ENCODE results near the gene SPP2. TPM values are rescaled to one million over a fixed set of nuclear protein-coding genes. Genes with fewer than 3 reads are reported as not detected.

SPP2 gene
- total RNA-seq (2014; rRNA removed; shearing (Covaris generic)): not detected in 2 replicates
- not detected in 2 replicates for polyA plus RNA-seq (2015; cell fraction: cytosol; rRNA removed)
- polyA plus RNA-seq (2015; cell fraction: nucleus; rRNA removed): not detected in 2 replicates

GRCh38 chr2:234050455-234051135 lies at the start of gene SPP2:
TSS of gene SPP2 (plus strand) at chr2:234050702. CDS start at chr2:234050787, 85 bp downstream.
- in situ Hi-C loops (cut with HindIII; ENCODE audit: low pct_unique_long_range_greater_than_20kb, low sequenced_read_pairs): no loop called here
- DNase-seq (ENCODE audit: low read depth, low spot score): no peak

GRCh38 chr2:234001380-234002160 lies 48.9 kb upstream of the SPP2 start:
- no peak for DNase-seq (ENCODE audit: low read depth, low spot score)
- in situ Hi-C loops (cut with HindIII; ENCODE audit: low pct_unique_long_range_greater_than_20kb, low sequenced_read_pairs): no loop called here

- no peak for DNase-seq (ENCODE audit: low read depth, low spot score)
- in situ Hi-C loops (cut with HindIII; ENCODE audit: low pct_unique_long_range_greater_than_20kb, low sequenced_read_pairs): no loop called here
Observed at GRCh38 chr2:234002281-234002680, 48.2 kb upstream of the SPP2 start.

- in situ Hi-C loops (cut with HindIII; ENCODE audit: low pct_unique_long_range_greater_than_20kb, low sequenced_read_pairs): no loop called here
- peak; percentile 79 for DNase-seq (ENCODE audit: low read depth, low spot score)
Observed at GRCh38 chr2:234003972-234004617, 46.4 kb upstream of the SPP2 start.

- no peak for DNase-seq (ENCODE audit: low read depth, low spot score)
- in situ Hi-C loops (cut with HindIII; ENCODE audit: low pct_unique_long_range_greater_than_20kb, low sequenced_read_pairs): no loop called here
Observed at GRCh38 chr2:234005126-234005525, 45.4 kb upstream of the SPP2 start.

- no peak for DNase-seq (ENCODE audit: low read depth, low spot score)
- in situ Hi-C loops (cut with HindIII; ENCODE audit: low pct_unique_long_range_greater_than_20kb, low sequenced_read_pairs): no loop called here
Observed at GRCh38 chr2:234006501-234006900, 44.0 kb upstream of the SPP2 start.

GRCh38 chr2:234014427-234014826 lies 36.1 kb upstream of the SPP2 start:
- DNase-seq (ENCODE audit: low read depth, low spot score): no peak
- in situ Hi-C loops (cut with HindIII; ENCODE audit: low pct_unique_long_range_greater_than_20kb, low sequenced_read_pairs): no loop called here

GRCh38 chr2:234015861-234016260 lies 34.6 kb upstream of the SPP2 start:
- in situ Hi-C loops (cut with HindIII; ENCODE audit: low pct_unique_long_range_greater_than_20kb, low sequenced_read_pairs): no loop called here
- DNase-seq (ENCODE audit: low read depth, low spot score): no peak

- in situ Hi-C loops (cut with HindIII; ENCODE audit: low pct_unique_long_range_greater_than_20kb, low sequenced_read_pairs): no loop called here
- DNase-seq (ENCODE audit: low read depth, low spot score): no peak
Observed at GRCh38 chr2:234019896-234020295, 30.6 kb upstream of the SPP2 start.

GRCh38 chr2:234020332-234020731 lies 30.2 kb upstream of the SPP2 start:
- in situ Hi-C loops (cut with HindIII; ENCODE audit: low pct_unique_long_range_greater_than_20kb, low sequenced_read_pairs): no loop called here
- no peak for DNase-seq (ENCODE audit: low read depth, low spot score)

- in situ Hi-C loops (cut with HindIII; ENCODE audit: low pct_unique_long_range_greater_than_20kb, low sequenced_read_pairs): no loop called here
Observed at GRCh38 chr2:234022424-234022823, 28.1 kb upstream of the SPP2 start.

GRCh38 chr2:234024304-234024703 lies 26.2 kb upstream of the SPP2 start:
- in situ Hi-C loops (cut with HindIII; ENCODE audit: low pct_unique_long_range_greater_than_20kb, low sequenced_read_pairs): no loop called here
- no peak for DNase-seq (ENCODE audit: low read depth, low spot score)

More at GRCh38 chr2:234022424-234022823, 28.1 kb upstream of the SPP2 start:
- DNase-seq (ENCODE audit: low read depth, low spot score): peak; percentile 26

- in situ Hi-C loops (cut with HindIII; ENCODE audit: low pct_unique_long_range_greater_than_20kb, low sequenced_read_pairs): no loop called here
- DNase-seq (ENCODE audit: low read depth, low spot score): no peak
Observed at GRCh38 chr2:234025466-234025865, 25.0 kb upstream of the SPP2 start.

- DNase-seq (ENCODE audit: low read depth, low spot score): no peak
- in situ Hi-C loops (cut with HindIII; ENCODE audit: low pct_unique_long_range_greater_than_20kb, low sequenced_read_pairs): no loop called here
Observed at GRCh38 chr2:234025891-234026401, 24.6 kb upstream of the SPP2 start.

- DNase-seq (ENCODE audit: low read depth, low spot score): no peak
- in situ Hi-C loops (cut with HindIII; ENCODE audit: low pct_unique_long_range_greater_than_20kb, low sequenced_read_pairs): no loop called here
Observed at GRCh38 chr2:234026693-234027254, 23.7 kb upstream of the SPP2 start.

- no peak for DNase-seq (ENCODE audit: low read depth, low spot score)
- in situ Hi-C loops (cut with HindIII; ENCODE audit: low pct_unique_long_range_greater_than_20kb, low sequenced_read_pairs): no loop called here
Observed at GRCh38 chr2:234027641-234028040, 22.9 kb upstream of the SPP2 start.

GRCh38 chr2:234029150-234029733 lies 21.3 kb upstream of the SPP2 start:
- no peak for DNase-seq (ENCODE audit: low read depth, low spot score)
- in situ Hi-C loops (cut with HindIII; ENCODE audit: low pct_unique_long_range_greater_than_20kb, low sequenced_read_pairs): no loop called here
